GM18507 (cell line): ENCODE measurements around the gene MYH3.
A peak's percentile ranks its signal among the peaks of the same experiment; 100 is the strongest.
"Not testable (repeated sequence)": the region's sequence is repeated elsewhere in the genome, so short reads cannot be mapped to it uniquely, and the experiment has no call there.

Experiments
- DNase-seq: peaks from one replicate; pipeline ENCODE4 v3.0.0; 2011; ENCODE audit warnings: low read depth; ENCODE audit not compliant: insufficient read length; ENCODE audit errors: extremely low spot score
- FAIRE-seq: peaks from 2 replicates; lab custom pipeline; 2011; peaks lifted over from hg19 to GRCh38; lab: Jason Lieb, UNC

MYH3 gene

GRCh38 chr17:10657148-10657547, at the start of gene MYH3:
Gene MYH3 (minus strand): TSS chr17:10657309. CDS start chr17:10655064, 2,245 bp downstream.
- no peak for DNase-seq
- no peak for FAIRE-seq

DNA sequence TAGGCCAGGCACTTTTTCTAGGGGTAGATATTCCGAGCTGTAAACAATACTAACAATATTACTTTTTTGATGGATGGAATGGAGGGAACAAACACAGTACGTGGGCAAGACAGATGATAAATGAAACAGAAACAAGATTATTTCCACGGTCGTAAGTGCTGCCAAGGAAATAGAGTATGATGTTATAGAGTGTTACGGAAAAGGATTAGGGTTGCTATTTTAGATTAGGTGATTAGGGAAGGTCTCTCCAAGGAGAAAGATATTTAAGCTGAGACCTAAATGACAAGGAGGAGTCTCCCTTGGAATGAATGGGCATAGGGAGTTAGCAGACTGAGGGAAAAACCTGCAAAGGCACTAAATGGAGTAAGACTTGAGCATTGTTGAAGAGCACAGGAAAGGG, 48.6 kb upstream of the MYH3 start:
- FAIRE-seq (no peak), DNase-seq (no peak)

DNA sequence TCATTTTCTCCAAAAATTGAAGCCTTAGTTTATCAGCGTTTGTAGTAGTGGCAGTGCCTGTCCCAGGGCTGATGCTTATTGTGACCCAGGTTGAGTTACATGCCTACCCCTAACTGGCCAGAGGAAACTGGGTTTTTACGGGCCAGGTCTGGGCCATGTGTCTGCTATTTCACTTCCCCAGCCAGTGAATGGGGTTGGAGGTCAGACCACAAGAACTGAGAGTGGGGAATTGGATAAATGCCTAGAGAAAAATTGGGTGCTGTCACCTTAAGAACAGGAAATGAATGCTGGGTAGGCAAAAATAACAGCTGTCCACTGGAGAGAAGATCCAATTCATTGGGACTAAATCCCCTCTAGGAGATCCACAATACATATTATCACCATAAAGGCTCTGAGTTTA, 45.5 kb upstream of the MYH3 start:
- FAIRE-seq (peak; percentile 66), DNase-seq (no peak)

DNA sequence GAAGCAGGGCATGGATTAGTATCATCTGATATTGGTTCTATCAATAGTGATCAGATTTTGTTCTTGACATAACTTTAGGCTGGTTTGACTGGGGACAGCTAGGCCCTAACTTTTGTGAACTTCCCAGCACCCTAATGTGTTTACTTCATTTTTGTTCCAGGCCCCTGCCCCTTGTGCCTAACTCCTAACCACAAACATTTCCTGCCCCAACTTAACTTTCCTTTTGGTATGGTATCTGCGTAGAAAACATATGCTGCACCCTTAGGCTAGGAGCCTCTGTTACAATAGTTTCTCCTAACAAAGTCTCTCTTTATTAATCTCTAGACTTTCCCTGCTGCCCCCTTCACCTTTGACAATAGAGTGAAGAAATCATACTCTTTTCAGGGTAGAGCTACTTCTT, 42.7 kb upstream of the MYH3 start:
- FAIRE-seq: no peak

GRCh38 chr17:10698096-10698818, 41.1 kb upstream of the MYH3 start:
- no peak for DNase-seq
- no peak for FAIRE-seq

More for the DNA sequence above, 42.7 kb upstream of the MYH3 start:
- DNase-seq: no peak

GRCh38 chr17:10697092-10698081, 40.3 kb upstream of the MYH3 start, which contains the start of the genes ADPRM and SCO1:
Gene ADPRM (plus strand): TSS chr17:10697594. CDS start chr17:10704927, 7,333 bp downstream.
Gene SCO1 (minus strand): TSS chr17:10697533. CDS start chr17:10697507, 26 bp downstream.
- peak; percentile 74 for DNase-seq
- FAIRE-seq: peak; percentile 96

DNA sequence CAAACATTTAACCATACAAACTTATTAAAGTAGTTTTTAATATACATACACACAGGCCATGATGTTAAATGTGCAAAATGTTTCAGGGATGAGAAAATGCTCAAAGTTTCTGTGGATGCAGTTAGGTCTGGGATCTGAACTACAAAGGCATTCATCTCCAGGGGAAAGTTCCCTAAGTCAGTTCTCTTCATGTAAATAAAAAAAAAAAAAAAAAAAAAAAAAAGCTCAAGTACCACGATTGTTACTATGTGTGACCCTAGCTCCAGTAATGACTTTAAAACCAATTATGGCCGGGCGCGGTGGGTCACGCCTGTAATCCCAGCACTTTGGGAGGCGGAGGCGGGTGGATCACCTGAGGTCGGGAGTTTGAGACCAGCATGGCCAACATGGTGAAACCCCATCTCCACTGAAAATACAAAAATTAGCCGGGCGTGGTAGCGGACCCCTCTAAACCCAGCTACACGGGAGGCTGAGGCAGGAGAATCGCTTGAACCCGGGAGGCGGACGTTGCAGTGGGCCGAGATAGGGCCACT, 38.8 kb upstream of the MYH3 start:
- not testable (repeated sequence) for FAIRE-seq

GRCh38 chr17:10687499-10687898, 30.4 kb upstream of the MYH3 start:
- peak; percentile 56 for FAIRE-seq
- DNase-seq: no peak

More for the DNA sequence above, 38.8 kb upstream of the MYH3 start:
- DNase-seq: not testable (repeated sequence)

DNA sequence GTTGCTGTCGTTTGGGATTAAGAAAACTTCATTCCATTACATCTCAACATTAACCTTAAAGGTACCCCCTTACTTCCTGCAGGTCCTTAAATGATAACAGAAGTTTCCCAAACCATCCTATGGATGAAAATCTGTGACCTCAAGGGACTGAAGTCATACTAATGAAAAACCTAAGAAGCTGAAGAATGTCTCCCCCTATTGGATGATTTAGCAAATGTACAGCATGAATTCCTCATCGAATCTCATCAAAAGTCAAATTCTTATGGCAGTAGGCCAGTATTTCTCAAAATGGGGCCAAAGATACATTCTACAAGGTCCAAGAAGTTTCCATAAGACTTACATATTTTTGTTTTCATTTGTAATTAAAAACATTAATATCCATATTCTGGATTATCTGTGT, 26.7 kb upstream of the MYH3 start:
- DNase-seq (no peak), FAIRE-seq (no peak)

DNA sequence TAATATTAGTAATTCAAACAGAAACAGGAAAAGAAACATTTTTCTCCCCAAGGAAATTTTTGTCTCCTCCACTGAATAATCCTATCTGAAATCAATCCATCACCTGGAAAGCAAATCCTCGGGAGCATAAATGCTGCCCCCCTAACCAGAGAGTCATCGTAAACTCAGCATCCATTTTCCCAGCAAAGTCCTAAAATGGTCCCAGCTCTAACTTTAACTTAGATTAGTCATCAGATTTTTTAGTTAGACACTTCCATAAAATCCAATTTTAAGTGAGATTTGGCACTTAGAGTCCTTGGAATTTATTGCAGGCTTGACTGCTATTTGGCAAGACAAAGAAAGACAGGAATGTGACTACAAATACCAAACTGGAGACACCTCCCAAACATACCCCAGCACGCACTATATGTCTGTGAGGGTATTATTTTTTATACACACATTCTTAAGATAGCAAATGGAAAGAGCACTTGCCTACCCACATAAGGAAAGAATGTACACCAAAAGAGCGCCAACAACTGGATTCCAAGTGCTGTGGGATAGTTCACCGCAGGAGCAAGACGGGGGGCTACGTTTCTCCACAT, 24.8 kb upstream of the MYH3 start:
- DNase-seq: no peak
- FAIRE-seq: no peak

- DNase-seq: no peak
- FAIRE-seq: no peak
These were observed 17.6 kb upstream of the MYH3 start for GRCh38 chr17:10674704-10675103.

DNA sequence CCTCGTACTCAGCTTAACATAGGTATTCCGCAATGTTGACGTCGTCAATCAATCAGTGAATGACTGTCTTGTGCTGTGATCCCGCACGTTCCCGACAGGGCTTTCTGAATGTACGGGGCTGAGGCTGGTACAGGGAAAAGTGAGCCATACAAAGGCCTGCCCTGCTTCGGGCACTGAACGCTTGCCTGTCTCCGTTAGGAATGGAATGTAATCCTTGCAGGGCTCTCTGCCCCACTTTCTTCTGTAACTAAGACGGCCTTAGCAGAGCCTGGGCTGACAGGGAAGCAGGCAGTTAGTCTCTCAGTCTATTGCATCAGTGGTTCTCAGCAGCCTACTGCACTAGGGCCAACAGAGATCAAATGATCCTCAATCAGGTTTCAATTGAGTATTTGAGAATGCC, 16.2 kb upstream of the MYH3 start:
- DNase-seq (no peak), FAIRE-seq (no peak)

- no peak for FAIRE-seq
- DNase-seq: no peak
These were observed 11.7 kb upstream of the MYH3 start for GRCh38 chr17:10668775-10669174.

DNA sequence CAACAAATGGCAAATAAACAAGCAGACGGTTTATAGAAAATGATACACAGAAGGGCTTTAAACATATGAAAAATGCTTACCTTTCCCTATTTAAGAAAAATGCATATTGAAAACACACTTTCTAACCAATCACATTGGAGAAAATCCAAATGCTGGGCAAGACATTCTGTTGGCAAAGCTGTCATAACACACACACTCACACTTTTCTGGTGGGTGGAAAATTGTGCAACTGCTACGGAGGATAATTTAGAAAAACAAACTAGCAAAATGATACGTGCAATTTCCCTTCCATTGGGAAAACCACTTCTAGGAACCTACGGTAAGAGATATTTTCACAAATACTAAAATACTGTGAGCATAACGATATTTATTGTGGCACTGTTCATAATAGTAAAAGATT, 9.8 kb upstream of the MYH3 start:
- FAIRE-seq (no peak), DNase-seq (no peak)

GRCh38 chr17:10664571-10664970, 7.5 kb upstream of the MYH3 start:
- FAIRE-seq: no peak
- no peak for DNase-seq

GRCh38 chr17:10663231-10663630, 6.1 kb upstream of the MYH3 start:
- FAIRE-seq: no peak
- no peak for DNase-seq

- FAIRE-seq (no peak), DNase-seq (no peak)
These were observed 4.3 kb upstream of the MYH3 start for GRCh38 chr17:10661437-10661836.

DNA sequence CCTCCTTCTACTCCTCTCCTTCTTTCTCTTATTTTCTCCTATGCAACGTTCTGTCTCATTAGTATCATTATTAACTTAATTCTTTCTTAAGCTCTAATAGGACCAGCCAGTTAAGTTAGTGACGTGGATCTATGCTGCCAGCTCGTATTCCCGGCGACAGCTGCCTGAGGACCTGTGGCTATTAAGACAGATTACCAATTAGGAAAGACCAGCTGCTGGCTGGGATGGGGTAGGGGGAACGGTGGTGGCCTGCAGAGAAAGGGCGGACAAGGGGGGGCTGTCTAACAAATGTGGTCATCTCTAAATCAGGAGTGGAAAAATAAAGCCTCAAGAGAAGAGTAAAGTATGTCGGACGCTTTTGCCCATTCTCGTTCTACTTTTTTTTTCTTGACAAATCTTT, 770 bp upstream of the MYH3 start:
- no peak for FAIRE-seq
- no peak for DNase-seq

DNA sequence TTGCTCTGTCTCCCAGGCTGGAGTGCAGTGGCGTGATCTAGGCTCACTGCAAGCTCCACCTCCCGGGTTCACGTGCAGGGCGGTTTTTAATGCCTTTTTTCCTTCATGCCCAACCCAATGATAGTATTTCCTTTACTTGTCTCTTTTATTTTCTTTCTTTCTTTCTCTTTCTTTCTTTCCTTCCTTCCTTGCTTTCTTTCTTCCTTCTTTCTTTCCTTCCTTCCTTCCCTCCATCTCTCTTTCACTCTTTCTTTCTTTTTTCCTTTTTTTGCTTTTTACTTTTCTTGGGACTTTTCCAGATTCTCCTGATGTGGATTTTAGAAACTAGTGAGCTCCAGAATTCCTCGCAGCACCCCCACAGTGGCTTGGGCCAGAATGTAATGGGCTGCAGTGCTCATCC, 3.1 kb downstream of the MYH3 start:
- FAIRE-seq: no peak
- no peak for DNase-seq
